ENCODE data around the gene NOL9. TPM values are rescaled to one million over a fixed set of nuclear protein-coding genes. Genes with fewer than 3 reads are reported as not detected.

NOL9 gene
- total RNA-seq, 1 donor from 2014 or later = 32.5 TPM

- TF ChIP-seq CTCF (IDR thresholded peaks at IDR 0.05; ENCODE audit: insufficient read depth, low read length, poor library complexity, severe bottlenecking) = no peak
- DNase-seq (ENCODE audit: low read depth) = no peak
- no peaks in the 10 kb centered on the region for H3K27me3 ChIP-seq (ENCODE audit: control insufficient read depth, insufficient read depth, low read length)
- H3K4me3 ChIP-seq (ENCODE audit: low read depth, low read length) = no peak overlapping the region
- no peaks in the 10 kb centered on the region for H3K36me3 ChIP-seq (ENCODE audit: control insufficient read depth, insufficient read depth, low read length)
Observed at GRCh38 chr1:6581561-6582305, 27.4 kb upstream of the NOL9 start.

DNA sequence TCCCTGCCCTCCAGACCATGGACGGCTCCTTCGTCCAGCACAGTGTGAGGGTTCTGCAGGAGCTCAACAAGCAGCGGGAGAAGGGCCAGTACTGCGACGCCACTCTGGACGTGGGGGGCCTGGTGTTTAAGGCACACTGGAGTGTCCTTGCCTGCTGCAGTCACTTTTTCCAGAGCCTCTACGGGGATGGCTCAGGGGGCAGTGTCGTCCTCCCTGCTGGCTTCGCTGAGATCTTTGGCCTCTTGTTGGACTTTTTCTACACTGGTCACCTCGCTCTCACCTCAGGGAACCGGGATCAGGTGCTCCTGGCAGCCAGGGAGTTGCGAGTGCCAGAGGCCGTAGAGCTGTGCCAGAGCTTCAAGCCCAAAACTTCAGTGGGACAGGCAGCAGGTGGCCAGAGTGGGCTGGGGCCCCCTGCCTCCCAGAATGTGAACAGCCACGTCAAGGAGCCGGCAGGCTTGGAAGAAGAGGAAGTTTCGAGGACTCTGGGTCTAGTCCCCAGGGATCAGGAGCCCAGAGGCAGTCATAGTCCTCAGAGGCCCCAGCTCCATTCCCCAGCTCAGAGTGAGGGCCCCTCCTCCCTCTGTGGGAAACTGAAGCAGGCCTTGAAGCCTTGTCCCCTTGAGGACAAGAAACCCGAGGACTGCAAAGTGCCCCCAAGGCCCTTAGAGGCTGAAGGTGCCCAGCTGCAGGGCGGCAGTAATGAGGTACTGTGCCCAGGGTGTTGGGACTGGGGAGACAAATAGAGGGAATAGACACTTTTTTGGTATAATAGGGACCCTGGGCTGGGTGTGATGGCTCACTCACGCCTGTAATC is 26.5 kb upstream of the NOL9 start:
- Histone ChIP-seq H3K4me3 (ENCODE audit: low read depth, low read length) (peak overlapping the region; percentile 96), H3K36me3 (ENCODE audit: control insufficient read depth, insufficient read depth, low read length) (no peaks in the 10 kb centered on the region), H3K27me3 (ENCODE audit: control insufficient read depth, insufficient read depth, low read length) (no peaks in the 10 kb centered on the region)
- peak; percentile 9 for TF ChIP-seq CTCF (IDR thresholded peaks at IDR 0.05; ENCODE audit: insufficient read depth, low read length, poor library complexity, severe bottlenecking)
- no peak for DNase-seq (ENCODE audit: low read depth)

- no peaks in the 10 kb centered on the region for H3K27me3 ChIP-seq (ENCODE audit: control insufficient read depth, insufficient read depth, low read length)
- H3K36me3 ChIP-seq (ENCODE audit: control insufficient read depth, insufficient read depth, low read length) = no peaks in the 10 kb centered on the region
- no peak for TF ChIP-seq CTCF (IDR thresholded peaks at IDR 0.05; ENCODE audit: insufficient read depth, low read length, poor library complexity, severe bottlenecking)
- DNase-seq (ENCODE audit: low read depth) = no peak
- peak overlapping the region; percentile 96 for H3K4me3 ChIP-seq (ENCODE audit: low read depth, low read length)
Observed at GRCh38 chr1:6580119-6580592, 25.8 kb upstream of the NOL9 start.

DNA sequence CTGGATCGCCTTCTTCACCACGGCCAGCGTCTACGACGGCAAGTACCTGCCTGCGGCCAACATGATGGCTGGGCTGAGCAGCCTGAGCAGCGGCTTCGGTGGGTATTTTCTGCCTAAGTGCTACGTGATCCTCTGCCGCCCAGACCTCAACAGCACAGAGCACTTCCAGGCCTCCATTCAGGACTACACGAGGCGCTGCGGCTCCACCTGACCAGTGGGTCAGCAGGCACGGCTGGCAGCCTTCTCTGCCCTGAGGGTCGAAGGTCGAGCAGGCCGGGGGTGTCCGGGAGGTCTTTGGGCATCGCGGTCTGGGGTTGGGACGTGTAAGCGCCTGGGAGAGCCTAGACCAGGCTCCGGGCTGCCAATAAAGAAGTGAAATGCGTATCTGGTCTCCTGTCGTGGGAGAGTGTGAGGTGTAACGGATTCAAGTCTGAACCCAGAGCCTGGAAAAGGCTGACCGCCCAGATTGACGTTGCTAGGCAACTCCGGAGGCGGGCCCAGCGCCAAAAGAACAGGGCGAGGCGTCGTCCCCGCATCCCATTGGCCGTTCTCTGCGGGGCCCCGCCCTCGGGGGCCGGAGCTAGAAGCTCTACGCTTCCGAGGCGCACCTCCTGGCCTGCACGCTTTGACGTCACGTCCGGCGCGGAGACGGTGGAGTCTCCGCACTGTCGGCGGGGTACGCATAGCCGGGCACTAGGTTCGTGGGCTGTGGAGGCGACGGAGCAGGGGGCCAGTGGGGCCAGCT is 25.2 kb upstream of the NOL9 start, which contains the start of gene ZBTB48:
Gene ZBTB48, plus strand, starts transcription at position 621 of the 745 bp plus-strand sequence. CDS start 616 bp downstream, outside the sequence.
- no peak for TF ChIP-seq CTCF (IDR thresholded peaks at IDR 0.05; ENCODE audit: insufficient read depth, low read length, poor library complexity, severe bottlenecking)
- Histone ChIP-seq H3K36me3 (ENCODE audit: control insufficient read depth, insufficient read depth, low read length) (no peaks in the 10 kb centered on the region), H3K4me3 (ENCODE audit: low read depth, low read length) (peak within 1 kb of the TSS; percentile 96), H3K27me3 (ENCODE audit: control insufficient read depth, insufficient read depth, low read length) (no peaks in the 10 kb centered on the region)
- DNase-seq (ENCODE audit: low read depth) = peak; percentile 83

DNA sequence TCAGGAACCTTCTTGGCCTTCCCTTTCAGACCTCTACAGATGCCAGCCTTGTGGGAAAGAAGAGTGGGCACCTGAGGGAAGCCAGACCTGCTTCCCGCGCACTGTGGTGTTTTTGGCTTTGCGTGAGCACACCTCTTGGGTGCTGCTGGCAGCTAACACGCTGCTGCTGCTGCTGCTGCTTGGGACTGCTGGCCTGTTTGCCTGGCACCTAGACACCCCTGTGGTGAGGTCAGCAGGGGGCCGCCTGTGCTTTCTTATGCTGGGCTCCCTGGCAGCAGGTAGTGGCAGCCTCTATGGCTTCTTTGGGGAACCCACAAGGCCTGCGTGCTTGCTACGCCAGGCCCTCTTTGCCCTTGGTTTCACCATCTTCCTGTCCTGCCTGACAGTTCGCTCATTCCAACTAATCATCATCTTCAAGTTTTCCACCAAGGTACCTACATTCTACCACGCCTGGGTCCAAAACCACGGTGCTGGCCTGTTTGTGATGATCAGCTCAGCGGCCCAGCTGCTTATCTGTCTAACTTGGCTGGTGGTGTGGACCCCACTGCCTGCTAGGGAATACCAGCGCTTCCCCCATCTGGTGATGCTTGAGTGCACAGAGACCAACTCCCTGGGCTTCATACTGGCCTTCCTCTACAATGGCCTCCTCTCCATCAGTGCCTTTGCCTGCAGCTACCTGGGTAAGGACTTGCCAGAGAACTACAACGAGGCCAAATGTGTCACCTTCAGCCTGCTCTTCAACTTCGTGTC is 24.5 kb upstream of the NOL9 start:
- no peak for TF ChIP-seq CTCF (IDR thresholded peaks at IDR 0.05; ENCODE audit: insufficient read depth, low read length, poor library complexity, severe bottlenecking)
- Histone ChIP-seq H3K36me3 (ENCODE audit: control insufficient read depth, insufficient read depth, low read length) (no peaks in the 10 kb centered on the region), H3K27me3 (ENCODE audit: control insufficient read depth, insufficient read depth, low read length) (no peaks in the 10 kb centered on the region), H3K4me3 (ENCODE audit: low read depth, low read length) (no peak overlapping the region)
- no peak for DNase-seq (ENCODE audit: low read depth)

Data from kidney epithelial cell (primary cell).